ENCODE data around the gene TEX53. TPM values are rescaled to one million over a fixed set of nuclear protein-coding genes. Genes with fewer than 3 reads are reported as not detected.

Gene TEX53
- total RNA-seq, 1 donor from 2014 or later = not detected

GRCh38 chr9:114633438-114634089 lies 24.0 kb downstream of the TEX53 start:
- DNase-seq = no peak

GRCh38 chr9:114631166-114631565 lies 26.4 kb downstream of the TEX53 start:
- DNase-seq = no peak

GRCh38 chr9:114629563-114630090 lies 28.0 kb downstream of the TEX53 start:
- no peak for DNase-seq

GRCh38 chr9:114627553-114627952 lies 30.1 kb downstream of the TEX53 start:
- no peak for DNase-seq

- DNase-seq = no peak
Observed at GRCh38 chr9:114626415-114627020, 31.1 kb downstream of the TEX53 start.

- no peak for DNase-seq
Observed at GRCh38 chr9:114624677-114625076, 32.9 kb downstream of the TEX53 start.

GRCh38 chr9:114621975-114622609 lies 35.5 kb downstream of the TEX53 start:
- peak; percentile 70 for DNase-seq

- no peak for DNase-seq
Observed at GRCh38 chr9:114621561-114621960, 36.0 kb downstream of the TEX53 start.

GRCh38 chr9:114619191-114619761 lies 38.3 kb downstream of the TEX53 start:
- peak; percentile 32 for DNase-seq

- no peak for DNase-seq
Observed at GRCh38 chr9:114616684-114617520, 40.7 kb downstream of the TEX53 start.

- no peak for DNase-seq
Observed at GRCh38 chr9:114614373-114614772, 43.2 kb downstream of the TEX53 start.

GRCh38 chr9:114613919-114614318 lies 43.7 kb downstream of the TEX53 start:
- DNase-seq = no peak

- DNase-seq = no peak
Observed at GRCh38 chr9:114613087-114613486, 44.5 kb downstream of the TEX53 start.

- DNase-seq = no peak
Observed at GRCh38 chr9:114612272-114612923, 45.2 kb downstream of the TEX53 start.

- DNase-seq = peak; percentile 55
Observed at GRCh38 chr9:114611516-114612271, 45.9 kb downstream of the TEX53 start.

GRCh38 chr9:114608525-114608796 lies 49.1 kb downstream of the TEX53 start:
- DNase-seq = no peak

GRCh38 chr9:114607671-114608524 lies 49.7 kb downstream of the TEX53 start:
- DNase-seq = no peak

- DNase-seq = peak; percentile 59
Observed at GRCh38 chr9:114606597-114607207, 50.9 kb downstream of the TEX53 start.
